NCI-H128 (cell line): ENCODE data around the gene FBN3.
"Not testable (repeated sequence)": the region's sequence is repeated elsewhere in the genome, so short reads cannot be mapped to it uniquely, and the experiment has no call there.

Experiments
- DNase-seq: peaks from one replicate; lab custom pipeline; 2025; ENCODE audit not compliant: unreplicated experiment; lab: John Stamatoyannopoulos, UW

FBN3 gene

GRCh38 chr19:8120636-8121480 is 28.5 kb downstream of the FBN3 start:
- DNase-seq, result no peak

- DNase-seq, result no peak
Measured at GRCh38 chr19:8117991-8118390, 31.4 kb downstream of the FBN3 start.

GRCh38 chr19:8116437-8117293 is 32.7 kb downstream of the FBN3 start:
- DNase-seq, result no peak

GRCh38 chr19:8115805-8116396 is 33.5 kb downstream of the FBN3 start:
- DNase-seq, result no peak

- no peak for DNase-seq
Measured at GRCh38 chr19:8113017-8113416, 36.4 kb downstream of the FBN3 start.

GRCh38 chr19:8111376-8111775 is 38.0 kb downstream of the FBN3 start:
- no peak for DNase-seq

GRCh38 chr19:8110931-8111330 is 38.5 kb downstream of the FBN3 start:
- DNase-seq, result no peak

GRCh38 chr19:8109890-8110662 is 39.3 kb downstream of the FBN3 start:
- no peak for DNase-seq

GRCh38 chr19:8109455-8109854 is 39.9 kb downstream of the FBN3 start:
- DNase-seq, result no peak

GRCh38 chr19:8108560-8109445 is 40.6 kb downstream of the FBN3 start:
- no peak for DNase-seq

GRCh38 chr19:8107301-8107903 is 42.0 kb downstream of the FBN3 start:
- no peak for DNase-seq

GRCh38 chr19:8105471-8105870 is 43.9 kb downstream of the FBN3 start:
- DNase-seq, result no peak

- not testable (repeated sequence) for DNase-seq
Measured at GRCh38 chr19:8101910-8102309, 47.5 kb downstream of the FBN3 start.

GRCh38 chr19:8101311-8101710 is 48.1 kb downstream of the FBN3 start:
- DNase-seq, result no peak

- DNase-seq, result no peak
Measured at GRCh38 chr19:8097681-8098567, 51.5 kb downstream of the FBN3 start.

- no peak for DNase-seq
Measured at GRCh38 chr19:8097198-8097597, 52.2 kb downstream of the FBN3 start.

- no peak for DNase-seq
Measured at GRCh38 chr19:8096071-8096470, 53.3 kb downstream of the FBN3 start.

GRCh38 chr19:8095354-8095886 is 54.0 kb downstream of the FBN3 start:
- no peak for DNase-seq
